Tibial nerve (tissue), 4 donors: ENCODE results near the gene TCF4. TPM values are rescaled to one million over a fixed set of nuclear protein-coding genes. Genes with fewer than 3 reads are reported as not detected.

Source experiments
- DNase-seq, 2 donors: peaks; one replicate each; pipeline ENCODE4 v3.0.0-alpha.2; 2019; ENCODE audit warnings: low spot score in 2 of 2
- H3K27ac ChIP-seq, 4 donors: fragments of 200-600 bp; sonication (generic) in 3 of 4; one replicate each; pipeline ENCODE4 v1.5.1; 2017 to 2019; ENCODE audit warnings: mild to moderate bottlenecking in 1 of 4
- H3K27me3 ChIP-seq, 2 donors: fragments of 200-600 bp; sonication (generic) in 1 of 2; one replicate each; pipeline versions ENCODE4 v1.5.1 to v1.6.0; 2017 to 2019
- H3K36me3 ChIP-seq, 3 donors: fragments of 200-600 bp; sonication (generic); one replicate each; pipeline ENCODE4 v1.5.1; 2018 to 2019
- H3K4me1 ChIP-seq, 4 donors: fragments of 200-600 bp; sonication (generic) in 3 of 4; one replicate each; pipeline ENCODE4 v1.5.1; 2017 to 2019
- H3K4me3 ChIP-seq, 4 donors: fragments of 200-600 bp; sonication (generic) in 3 of 4; one replicate each; pipeline ENCODE4 v1.5.1; 2017 to 2019; ENCODE audit warnings: mild to moderate bottlenecking in 1 of 4, moderate library complexity in 1 of 4
- H3K9me3 ChIP-seq, 4 donors: fragments of 200-600 bp; sonication (generic) in 3 of 4; one replicate each; pipeline ENCODE4 v1.5.1; 2017 to 2019
- CTCF ChIP-seq, 5 experiments: fragments of 200-600 bp in 3 of 5; fragments of 450-650 bp in 2 of 5; sonication (generic) in 3 of 5; IDR thresholded peaks; one replicate each; pipeline ENCODE4 v1.5.1; 2016 to 2019; ENCODE audit warnings: antibody characterized with exemption in 5 of 5, mild to moderate bottlenecking in 3 of 5, moderate library complexity in 2 of 5
- EP300 ChIP-seq, 2 donors: sonication (generic); formaldehyde crosslinking; IDR thresholded peaks; one replicate each; pipeline ENCODE4 v1.6.1; 2017; ENCODE audit warnings: antibody characterized with exemption in 2 of 2, mild to moderate bottlenecking in 1 of 2
- POLR2A ChIP-seq, 2 donors: fragments of 450-650 bp; IDR thresholded peaks; one replicate each; pipeline ENCODE4 v1.6.1; 2017; ENCODE audit warnings: antibody characterized with exemption in 2 of 2, mild to moderate bottlenecking in 2 of 2, moderate library complexity in 2 of 2
- WGBS, 2 donors: methylation state at CpG; one replicate each; pipeline ENCODE4 v1.1.5; 2018; 5-methylcytosine and 5-hydroxymethylcytosine counted together
- total RNA-seq, 4 donors: library from RNA; depleted of rRNA; stranded (reverse); fragments of >200 nt; gene quantifications; one replicate each; pipeline ENCODE4 v1.1.0, GENCODE V29; 2016

Gene TCF4
- total RNA-seq, 4 donors from 2014 or later = 100 to 157 (median 114) TPM

- no peak for DNase-seq
- H3K27me3 ChIP-seq = no peaks in the 10 kb centered on the region
- WGBS, 2 donors = 88% methylated on average over 3 of the region's 3 CpGs
- H3K4me3 ChIP-seq = no peak overlapping the region
- no peaks in the 10 kb centered on the region for H3K9me3 ChIP-seq
- peaks cover 0 to 3% (median 0%) of the 10 kb centered on the region in 4 donors for H3K4me1 ChIP-seq
- H3K27ac ChIP-seq = no peak overlapping the region
- no peak for TF ChIP-seq POLR2A (IDR thresholded peaks at IDR 0.05)
- no peak for TF ChIP-seq EP300 (IDR thresholded peaks at IDR 0.05)
- no peak for TF ChIP-seq CTCF (IDR thresholded peaks at IDR 0.05)
- H3K36me3 ChIP-seq = no peaks in the 10 kb centered on the region
Observed at GRCh38 chr18:55432307-55433040, 155.5 kb downstream of the TCF4 start.

GRCh38 chr18:55430026-55430425 lies 158.0 kb downstream of the TCF4 start:
- no peak overlapping the region for H3K27ac ChIP-seq
- WGBS, 2 donors = 66 to 67% methylated on average over 2 of the region's 2 CpGs
- no peaks in the 10 kb centered on the region for H3K9me3 ChIP-seq
- peaks cover 0 to 3% (median 0%) of the 10 kb centered on the region in 4 donors for H3K4me1 ChIP-seq
- DNase-seq = no peak
- H3K4me3 ChIP-seq = no peak overlapping the region
- no peaks in the 10 kb centered on the region for H3K27me3 ChIP-seq
- TF ChIP-seq CTCF (IDR thresholded peaks at IDR 0.05) = no peak
- TF ChIP-seq POLR2A (IDR thresholded peaks at IDR 0.05) = no peak
- H3K36me3 ChIP-seq = no peaks in the 10 kb centered on the region

DNA sequence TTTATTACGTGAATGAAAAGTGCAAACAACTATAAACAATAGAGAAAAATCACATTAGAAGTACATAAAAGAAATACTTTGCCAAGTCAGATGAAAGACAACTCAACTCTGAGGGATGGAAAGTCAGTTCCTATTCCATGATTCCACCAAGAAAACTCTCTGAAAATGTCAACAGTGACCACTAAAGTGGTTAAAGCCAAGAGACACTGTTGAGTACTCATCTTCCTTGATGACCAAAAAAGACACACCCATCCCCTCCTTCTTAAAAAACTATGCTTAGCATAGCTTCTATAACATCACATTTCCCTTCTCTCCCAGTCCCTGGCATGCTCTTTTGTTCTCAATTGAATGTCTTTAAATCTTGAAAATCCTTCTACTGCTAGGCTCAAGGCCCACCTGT lies 160.0 kb downstream of the TCF4 start:
- Histone ChIP-seq H3K36me3 (no peaks in the 10 kb centered on the region), H3K27me3 (no peaks in the 10 kb centered on the region), H3K4me3 (no peak overlapping the region), H3K27ac (no peak overlapping the region), H3K4me1 (peaks cover 0 to 3% (median 0%) of the 10 kb centered on the region in 4 donors), H3K9me3 (no peaks in the 10 kb centered on the region)
- DNase-seq = no peak
- WGBS, 2 donors = 89 to 91% methylated on average over 1 of the region's 1 CpG
- TF ChIP-seq CTCF (IDR thresholded peaks at IDR 0.05) (no peak), EP300 (IDR thresholded peaks at IDR 0.05) (no peak), POLR2A (IDR thresholded peaks at IDR 0.05) (no peak)

GRCh38 chr18:55425698-55426097 lies 162.3 kb downstream of the TCF4 start:
- peaks cover 0 to 4% of the 10 kb centered on the region in 2 donors for H3K27me3 ChIP-seq

More at GRCh38 chr18:55425698-55426097, 162.3 kb downstream of the TCF4 start:
- H3K9me3 ChIP-seq = no peaks in the 10 kb centered on the region
- WGBS, 2 donors = 84 to 91% methylated on average over 3 of the region's 3 CpGs
- no peak for TF ChIP-seq POLR2A (IDR thresholded peaks at IDR 0.05)
- TF ChIP-seq EP300 (IDR thresholded peaks at IDR 0.05) = no peak
- TF ChIP-seq CTCF (IDR thresholded peaks at IDR 0.05) = no peak
- no peak overlapping the region for H3K27ac ChIP-seq
- peaks cover 0 to 6% (median 0%) of the 10 kb centered on the region in 4 donors for H3K4me1 ChIP-seq
- DNase-seq = no peak
- no peaks in the 10 kb centered on the region for H3K36me3 ChIP-seq
- no peak overlapping the region for H3K4me3 ChIP-seq
